VCaP (cell line): Measurements from ENCODE around the gene GPSM1.

ENCODE experiments used
- H3K27ac ChIP-seq: fragments of 450-650 bp; 2 replicates; pipeline ENCODE4 v1.5.1; 2017
- TF ChIP-seq, protein P1 (sequence below): fragments of 450-650 bp; conservative IDR thresholded peaks from 2 replicates; pipeline ENCODE4 v1.5.1; 2017; ENCODE audit warnings: mild to moderate bottlenecking, moderate library complexity

Gene GPSM1

GRCh38 chr9:136282272-136282861 is 45.0 kb upstream of the GPSM1 start:
- TF ChIP-seq, protein P1, sequence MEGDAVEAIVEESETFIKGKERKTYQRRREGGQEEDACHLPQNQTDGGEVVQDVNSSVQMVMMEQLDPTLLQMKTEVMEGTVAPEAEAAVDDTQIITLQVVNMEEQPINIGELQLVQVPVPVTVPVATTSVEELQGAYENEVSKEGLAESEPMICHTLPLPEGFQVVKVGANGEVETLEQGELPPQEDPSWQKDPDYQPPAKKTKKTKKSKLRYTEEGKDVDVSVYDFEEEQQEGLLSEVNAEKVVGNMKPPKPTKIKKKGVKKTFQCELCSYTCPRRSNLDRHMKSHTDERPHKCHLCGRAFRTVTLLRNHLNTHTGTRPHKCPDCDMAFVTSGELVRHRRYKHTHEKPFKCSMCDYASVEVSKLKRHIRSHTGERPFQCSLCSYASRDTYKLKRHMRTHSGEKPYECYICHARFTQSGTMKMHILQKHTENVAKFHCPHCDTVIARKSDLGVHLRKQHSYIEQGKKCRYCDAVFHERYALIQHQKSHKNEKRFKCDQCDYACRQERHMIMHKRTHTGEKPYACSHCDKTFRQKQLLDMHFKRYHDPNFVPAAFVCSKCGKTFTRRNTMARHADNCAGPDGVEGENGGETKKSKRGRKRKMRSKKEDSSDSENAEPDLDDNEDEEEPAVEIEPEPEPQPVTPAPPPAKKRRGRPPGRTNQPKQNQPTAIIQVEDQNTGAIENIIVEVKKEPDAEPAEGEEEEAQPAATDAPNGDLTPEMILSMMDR = no peak
- H3K27ac ChIP-seq = no peak overlapping the region; the same call in 1 of the 2 replicates

- TF ChIP-seq, protein P1 = peak; percentile 98
- peak overlapping the region; percentile 43; the same call in 1 of the 2 replicates for H3K27ac ChIP-seq
Measured at GRCh38 chr9:136283291-136284235, 43.8 kb upstream of the GPSM1 start.

DNA sequence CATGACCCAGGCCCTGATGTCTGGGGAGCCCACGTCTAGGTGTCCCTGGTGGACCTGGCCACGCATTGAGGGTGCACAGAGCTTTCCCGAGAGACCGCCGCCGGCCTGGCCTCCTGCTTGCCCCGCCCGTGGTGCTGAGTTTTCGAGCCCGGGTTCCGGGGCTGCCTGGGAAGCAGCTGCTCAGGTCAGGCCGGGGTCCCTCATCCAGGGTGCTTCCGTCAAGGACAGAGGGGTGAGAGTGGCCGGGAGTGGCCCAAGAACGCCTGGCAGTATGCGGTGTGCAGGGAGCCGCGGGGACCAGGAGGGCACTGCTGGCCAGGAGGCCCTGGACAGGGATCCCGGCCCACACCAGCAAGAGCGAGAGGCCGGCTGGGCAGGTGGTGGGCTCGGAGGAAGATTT is 43.0 kb upstream of the GPSM1 start:
- TF ChIP-seq, protein P1 = no peak
- no peak overlapping the region; the same call in 1 of the 2 replicates for H3K27ac ChIP-seq

DNA sequence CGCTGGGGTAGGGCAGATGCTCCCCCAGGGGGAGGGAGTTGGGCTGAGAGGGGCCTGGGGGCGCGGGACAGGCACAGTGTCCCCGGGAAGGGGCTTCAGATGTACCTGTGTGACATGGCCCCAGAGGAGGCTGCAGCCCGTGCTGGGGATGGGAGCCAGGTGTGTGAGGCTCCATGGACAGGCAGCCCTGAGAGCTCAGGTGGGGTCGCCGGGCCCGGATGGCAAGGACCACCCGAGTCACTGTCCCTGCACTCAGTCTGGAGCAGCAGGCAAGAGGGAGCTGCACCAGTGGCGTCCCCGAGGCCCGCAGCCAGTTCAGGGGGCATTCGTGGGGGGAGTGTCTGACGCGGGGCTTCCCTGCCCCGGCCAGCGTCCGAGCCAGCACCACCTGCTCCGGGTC is 42.4 kb upstream of the GPSM1 start:
- TF ChIP-seq, protein P1 = no peak
- H3K27ac ChIP-seq = no peak overlapping the region

DNA sequence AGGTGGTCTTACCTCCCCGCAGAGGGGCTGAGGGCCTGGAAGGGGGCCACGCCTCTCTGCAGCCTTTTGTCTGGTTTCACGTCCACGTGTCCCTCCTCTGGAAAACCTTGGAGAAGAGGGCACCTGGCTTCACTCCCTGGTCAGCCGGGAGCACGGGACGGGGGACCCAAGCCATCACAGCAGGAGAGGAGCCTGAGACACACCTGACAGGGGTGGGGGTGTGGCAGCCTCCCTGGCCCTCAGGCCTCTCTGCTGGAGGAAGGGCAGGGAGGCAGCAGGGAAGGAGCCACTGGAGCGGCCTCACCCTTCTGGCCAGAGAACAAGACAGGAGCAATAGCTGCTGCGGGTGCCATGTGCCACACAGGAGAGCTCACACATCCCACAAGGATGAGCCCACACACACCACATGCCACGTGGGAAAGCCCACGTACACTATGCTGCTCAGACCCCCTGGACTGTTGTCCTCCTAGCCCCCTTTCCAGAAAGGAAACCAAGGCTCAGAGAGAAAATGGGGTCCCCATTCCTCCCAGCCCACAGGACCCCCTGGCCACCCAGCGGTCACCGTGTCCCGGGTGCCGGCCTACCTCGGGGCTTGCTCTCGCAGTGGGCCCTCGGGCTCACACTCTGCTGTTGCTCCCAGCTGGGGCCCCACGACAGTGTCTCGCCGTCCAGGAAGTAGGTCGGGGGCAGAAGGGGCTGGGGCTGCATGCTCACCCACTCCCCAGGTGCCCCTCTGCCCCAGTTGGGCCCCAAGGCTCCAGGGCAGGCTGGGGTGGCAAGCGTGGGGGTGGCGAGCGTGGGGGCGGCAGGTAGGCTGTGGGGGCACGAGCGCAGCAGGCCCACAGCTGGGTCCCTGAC is 41.6 kb upstream of the GPSM1 start:
- TF ChIP-seq, protein P1 = no peak
- H3K27ac ChIP-seq = no peak overlapping the region

GRCh38 chr9:136286359-136286986 is 40.9 kb upstream of the GPSM1 start:
- TF ChIP-seq, protein P1 = no peak
- no peak overlapping the region for H3K27ac ChIP-seq
